HG02973 (cell line): ENCODE data around the gene PARK7.

Source experiments
- ATAC-seq: cut with Tn5 transposase; IDR thresholded peaks from one replicate; pipeline ENCODE4 v1.9.1; 2021; ENCODE audit warnings: moderate library complexity; ENCODE audit not compliant: unreplicated experiment

Gene PARK7

GRCh38 chr1:8006037-8006963 is 44.8 kb downstream of the PARK7 start:
- no peak for ATAC-seq

- ATAC-seq, result no peak
These were observed 47.8 kb downstream of the PARK7 start for GRCh38 chr1:8009043-8010002.

GRCh38 chr1:8010080-8010664 is 48.7 kb downstream of the PARK7 start:
- no peak for ATAC-seq

- ATAC-seq, result no peak
These were observed 49.5 kb downstream of the PARK7 start for GRCh38 chr1:8011016-8011415.

GRCh38 chr1:8011923-8012858 is 50.7 kb downstream of the PARK7 start:
- ATAC-seq, result no peak

GRCh38 chr1:8012955-8013354 is 51.4 kb downstream of the PARK7 start:
- no peak for ATAC-seq

GRCh38 chr1:8013399-8013798 is 51.9 kb downstream of the PARK7 start:
- ATAC-seq, result no peak

- no peak for ATAC-seq
These were observed 52.3 kb downstream of the PARK7 start for GRCh38 chr1:8013800-8014199.

GRCh38 chr1:8014381-8014988 is 53.0 kb downstream of the PARK7 start:
- ATAC-seq, result no peak

- no peak for ATAC-seq
These were observed 53.7 kb downstream of the PARK7 start for GRCh38 chr1:8015036-8015808.

- ATAC-seq, result no peak
These were observed 54.3 kb downstream of the PARK7 start for GRCh38 chr1:8015809-8016165.

GRCh38 chr1:8016210-8016894 is 54.8 kb downstream of the PARK7 start:
- ATAC-seq, result no peak

- ATAC-seq, result no peak
These were observed 55.4 kb downstream of the PARK7 start for GRCh38 chr1:8016895-8017241.

GRCh38 chr1:8017495-8018197 is 56.1 kb downstream of the PARK7 start:
- no peak for ATAC-seq

- no peak for ATAC-seq
These were observed 57.1 kb downstream of the PARK7 start for GRCh38 chr1:8018492-8019228.

- ATAC-seq, result no peak
These were observed 57.7 kb downstream of the PARK7 start for GRCh38 chr1:8019229-8019620.

GRCh38 chr1:8020032-8020431 is 58.5 kb downstream of the PARK7 start:
- no peak for ATAC-seq
